Measurements from ENCODE around the gene IL4I1. TPM values are rescaled to one million over a fixed set of nuclear protein-coding genes. Genes with fewer than 3 reads are reported as not detected.
A peak's percentile ranks its signal among the peaks of the same experiment; 100 is the strongest.

The IL4I1 gene
- total RNA-seq, 1 experiment from 2014 or later: 0.24 TPM

DNA sequence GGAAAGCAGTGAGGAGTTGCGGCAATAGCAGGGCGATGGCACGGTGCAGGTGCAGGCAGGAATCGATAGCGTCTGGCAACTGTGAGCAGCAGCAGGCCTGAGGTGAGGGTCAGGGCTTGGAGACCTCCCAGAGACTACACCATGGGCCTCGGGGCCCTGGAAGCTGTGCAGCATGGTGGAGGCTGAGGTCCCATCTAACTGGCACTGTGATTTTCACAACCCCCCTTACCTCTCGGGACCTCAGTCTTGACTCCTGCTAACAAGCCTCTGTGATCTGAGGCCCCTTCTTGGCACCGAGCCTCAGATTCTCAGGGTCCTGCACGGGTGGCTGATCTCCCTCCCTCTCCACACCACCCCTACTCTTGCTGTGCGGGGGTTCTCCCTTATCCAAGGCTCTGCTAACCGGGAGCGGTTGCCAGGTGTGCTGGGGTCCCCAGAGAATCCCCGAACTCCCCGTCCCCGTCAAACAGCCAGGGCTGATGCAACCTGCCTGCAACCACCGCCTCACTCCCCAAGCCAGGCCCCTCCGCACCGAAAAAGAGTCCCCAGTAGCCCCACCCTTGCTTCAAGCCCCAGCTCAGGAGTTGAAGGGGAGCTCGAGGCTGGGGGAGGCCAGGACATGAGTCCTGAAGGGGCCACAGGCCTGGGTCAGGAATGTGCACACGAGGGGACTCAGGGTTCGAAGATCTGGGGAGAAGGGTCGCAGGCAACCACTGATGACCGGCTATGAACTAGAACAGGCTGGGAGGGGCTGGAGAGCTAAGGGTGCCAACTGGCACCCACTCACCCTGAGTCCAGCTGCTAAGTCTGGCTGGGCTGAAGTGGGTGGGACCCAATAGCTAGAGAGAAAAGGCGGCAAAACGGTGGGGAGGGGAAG lies 27.6 kb upstream of the IL4I1 start:
- no peak for DNase-seq (ENCODE audit: low read depth)

DNA sequence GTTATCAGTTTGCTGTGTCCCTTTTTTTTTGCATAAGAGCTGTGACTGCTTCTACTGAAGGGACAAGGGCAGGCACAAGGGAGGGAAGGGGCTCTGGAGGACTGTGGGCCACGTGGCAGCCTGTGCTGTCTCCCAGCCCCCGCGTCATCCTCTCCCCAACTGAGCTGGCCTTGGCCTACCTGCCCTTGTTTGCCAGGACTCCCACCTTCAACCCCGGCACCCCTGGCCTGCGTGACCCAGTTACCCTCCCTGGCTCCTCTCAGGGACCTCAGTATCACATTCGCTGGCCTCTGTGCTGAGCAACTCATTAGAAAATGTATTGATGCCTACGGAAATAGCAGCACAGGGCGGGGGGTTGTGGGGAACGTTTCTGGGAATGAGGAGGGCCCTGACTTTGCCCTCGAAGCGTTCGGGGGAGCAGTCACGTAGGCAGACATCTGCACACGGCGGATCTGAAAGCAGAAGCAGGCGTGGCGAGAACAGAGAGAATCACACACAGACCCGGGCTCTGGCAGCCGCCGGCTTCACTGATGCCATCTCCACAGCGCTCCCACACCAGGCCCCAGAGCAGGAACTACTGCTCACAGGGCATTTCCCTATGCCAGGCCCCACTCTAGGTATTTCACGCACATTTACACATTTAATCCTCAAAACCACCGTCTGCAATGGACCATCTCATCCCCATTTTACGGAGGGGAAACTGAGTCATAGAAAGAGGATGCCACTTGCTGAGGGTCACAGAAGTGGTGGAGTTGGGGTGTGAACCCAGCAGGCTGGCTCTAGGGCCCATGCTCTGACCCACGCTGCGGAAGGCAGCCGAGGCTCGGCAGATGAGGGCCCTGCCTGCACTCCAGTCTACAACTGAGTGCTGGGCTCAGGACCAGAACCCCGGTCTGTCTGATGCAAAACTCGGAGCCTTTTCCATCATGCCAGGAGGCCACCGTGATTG lies 26.6 kb upstream of the IL4I1 start:
- DNase-seq (ENCODE audit: low read depth): no peak

DNA sequence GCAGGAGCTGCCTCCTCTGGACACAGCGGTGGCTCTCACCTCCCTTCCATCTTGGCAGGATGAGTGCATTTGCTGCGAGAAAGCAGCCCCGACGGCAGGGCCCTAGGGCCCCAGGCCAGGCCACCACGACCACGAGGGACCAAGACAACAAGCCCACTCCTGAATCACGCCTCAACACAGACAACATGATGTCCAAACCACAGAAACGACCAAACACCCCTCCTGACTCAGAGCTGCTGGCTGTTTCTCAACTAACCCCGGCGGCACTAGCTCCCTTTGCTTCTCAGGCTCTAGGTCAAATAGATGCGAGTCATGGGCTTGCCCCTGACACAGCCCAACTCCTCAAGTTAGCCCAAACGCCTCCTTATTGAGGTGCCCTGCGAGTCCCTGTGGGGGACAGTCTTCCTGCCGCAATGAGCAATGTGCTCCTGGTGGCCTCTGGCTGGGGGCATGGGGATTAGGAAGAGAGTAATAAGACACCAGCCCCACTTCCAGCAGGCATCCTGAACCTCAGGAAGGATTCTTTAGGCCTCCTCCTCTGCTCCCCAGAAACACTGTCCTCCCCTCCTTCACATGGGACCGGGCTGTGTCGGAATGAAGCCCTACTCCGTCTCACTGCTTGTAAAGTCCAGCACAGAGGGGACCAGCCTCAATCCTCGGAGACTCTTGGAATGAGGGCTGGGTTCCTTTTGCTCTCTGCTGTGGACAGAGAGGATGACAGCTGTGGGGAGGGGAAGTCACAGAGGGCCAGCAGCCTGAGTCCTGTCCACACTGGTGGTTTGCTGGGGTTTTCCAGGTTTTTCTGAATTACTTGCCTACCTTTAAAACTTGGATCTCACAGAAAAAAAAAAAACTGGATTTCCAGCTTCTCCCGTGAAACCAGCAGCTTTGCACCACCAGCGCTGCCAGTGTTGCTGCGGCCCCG lies 25.4 kb upstream of the IL4I1 start:
- DNase-seq (ENCODE audit: low read depth): peak; percentile 51

- DNase-seq (ENCODE audit: low read depth): no peak
These were observed 24.1 kb upstream of the IL4I1 start for GRCh38 chr19:49920624-49921363.

DNA sequence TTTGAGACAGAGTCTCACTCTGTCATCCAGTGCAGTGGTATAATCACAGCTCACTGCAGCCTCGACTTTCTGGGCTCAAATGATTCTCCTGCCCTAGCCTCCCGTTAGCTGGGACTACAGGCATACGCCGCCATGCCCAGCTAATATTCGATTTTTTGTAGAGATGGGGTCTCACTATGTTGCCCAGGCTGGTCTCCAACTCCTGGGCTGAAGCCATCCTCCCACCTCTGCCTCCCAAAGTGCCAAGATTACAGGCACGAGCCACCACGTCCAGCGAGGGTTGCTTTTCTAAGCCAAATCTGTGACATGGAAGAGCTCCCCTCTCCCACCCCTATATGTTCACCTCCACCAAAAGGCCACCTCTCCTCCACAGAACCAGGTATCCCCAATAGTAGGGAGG lies 21.4 kb upstream of the IL4I1 start:
- no peak for DNase-seq (ENCODE audit: low read depth)

DNA sequence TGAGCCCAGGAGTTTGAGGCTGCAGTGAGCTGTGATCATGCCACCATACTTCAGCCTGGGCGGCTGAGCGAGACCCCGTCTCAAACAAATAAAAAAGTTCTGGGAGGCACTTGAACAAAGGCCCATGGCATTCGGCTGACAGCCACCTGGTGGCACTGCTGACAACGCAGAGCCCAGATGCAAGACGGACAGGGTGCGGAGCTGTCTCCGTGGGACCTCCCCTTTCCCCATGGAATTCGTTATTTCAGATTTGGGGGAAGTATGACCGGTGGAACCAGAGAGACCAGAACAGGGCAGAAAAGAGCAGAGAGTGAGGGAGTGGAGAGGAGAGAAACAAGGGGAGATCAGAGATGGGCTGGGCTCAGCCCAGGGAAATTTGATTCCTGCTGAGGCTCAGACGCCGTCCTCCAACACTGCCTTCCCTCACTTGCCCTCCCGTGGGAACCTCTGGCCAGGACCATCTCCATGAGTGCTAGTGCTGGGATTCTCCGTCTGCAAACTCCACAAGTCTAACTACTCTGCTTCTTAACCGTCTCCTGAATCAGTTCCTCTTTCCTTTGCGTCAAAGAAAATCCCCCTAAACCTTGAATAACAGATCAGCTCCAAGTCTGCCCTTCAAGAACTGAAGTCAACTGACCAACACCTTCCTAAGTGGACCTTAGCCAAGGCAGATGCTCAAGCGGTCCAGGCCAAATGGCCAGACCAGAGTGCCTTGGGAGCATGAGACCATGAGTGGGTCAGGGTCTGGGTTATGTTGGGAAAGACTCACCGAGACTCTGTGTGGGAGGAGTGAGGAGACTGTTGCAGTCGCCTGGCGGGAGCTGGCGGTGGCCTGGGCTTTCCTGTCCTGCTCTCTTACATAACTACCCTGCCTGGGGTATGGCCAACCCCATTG lies 20.4 kb upstream of the IL4I1 start:
- DNase-seq (ENCODE audit: low read depth): no peak

- DNase-seq (ENCODE audit: low read depth): no peak
These were observed 18.6 kb upstream of the IL4I1 start for GRCh38 chr19:49915271-49915670.

DNA sequence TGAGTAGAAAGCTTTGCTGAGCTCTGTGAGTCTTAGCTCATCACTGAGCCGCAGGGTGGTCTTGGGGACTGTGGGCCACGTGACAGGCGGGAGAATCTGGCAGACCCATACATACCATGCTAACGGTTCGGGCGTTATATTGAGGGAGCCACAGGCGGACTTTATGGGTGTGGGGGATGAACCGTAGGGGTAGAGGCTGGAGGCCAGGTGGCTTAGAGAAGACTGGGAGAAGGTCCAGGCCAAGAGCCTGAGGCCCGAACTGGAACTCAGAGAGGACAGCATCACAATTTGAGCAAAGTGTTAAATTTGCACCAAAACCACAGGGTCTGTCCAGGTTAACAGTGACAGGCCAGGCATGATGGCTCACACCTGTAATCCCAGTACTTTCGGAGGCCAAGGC lies 17.0 kb upstream of the IL4I1 start:
- no peak for DNase-seq (ENCODE audit: low read depth)

- DNase-seq (ENCODE audit: low read depth): no peak
These were observed 16.4 kb upstream of the IL4I1 start for GRCh38 chr19:49912965-49913685.

DNA sequence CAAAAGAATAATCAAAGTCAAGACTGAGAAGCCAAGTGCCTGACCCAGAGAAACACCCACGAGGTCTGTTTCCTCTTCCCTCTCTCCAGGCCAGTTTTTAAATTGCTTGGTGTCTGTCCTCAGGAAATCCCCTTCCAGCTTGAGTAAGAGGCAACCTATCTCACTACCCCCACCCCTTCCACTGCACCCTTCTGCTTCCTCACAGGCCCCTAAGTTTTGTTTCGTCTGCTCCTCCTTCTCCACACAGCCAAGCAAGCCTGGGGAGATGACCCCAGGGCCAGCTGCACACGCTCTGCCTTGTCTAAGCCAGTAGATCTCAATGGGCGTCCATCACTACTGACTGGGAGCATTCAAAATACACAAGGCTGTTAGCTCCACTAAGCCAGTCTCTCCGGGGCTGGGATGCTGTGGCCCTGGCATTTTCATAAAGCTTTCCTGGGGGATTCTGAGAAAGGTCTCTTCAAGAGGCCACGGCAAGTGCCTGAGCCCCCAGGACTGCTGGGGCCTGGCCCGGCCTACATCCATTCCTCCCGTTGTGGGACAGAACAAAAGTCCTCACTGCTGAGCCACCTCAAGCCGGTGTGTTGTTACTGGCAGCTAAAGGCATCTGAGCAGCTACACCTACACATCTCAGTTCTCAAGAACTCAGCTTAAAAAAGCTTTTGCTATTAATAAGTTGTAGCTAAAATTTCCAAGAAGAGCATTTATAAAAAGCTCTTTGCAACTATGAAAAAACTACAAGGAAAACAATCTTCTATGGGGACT lies 14.9 kb upstream of the IL4I1 start:
- DNase-seq (ENCODE audit: low read depth): no peak

- no peak for DNase-seq (ENCODE audit: low read depth)
These were observed 13.5 kb upstream of the IL4I1 start for GRCh38 chr19:49910179-49910578.

- no peak for DNase-seq (ENCODE audit: low read depth)
These were observed 12.1 kb upstream of the IL4I1 start for GRCh38 chr19:49908480-49909420.

- no peak for DNase-seq (ENCODE audit: low read depth)
These were observed 11.2 kb upstream of the IL4I1 start for GRCh38 chr19:49907745-49908446.

- no peak for DNase-seq (ENCODE audit: low read depth)
These were observed 10.3 kb upstream of the IL4I1 start for GRCh38 chr19:49906879-49907564.

- DNase-seq (ENCODE audit: low read depth): no peak
These were observed 7.4 kb upstream of the IL4I1 start for GRCh38 chr19:49904136-49904535.

All from HT1080 (cell line).